C4-2B (cell line): ENCODE data around the gene PRMT2.

ENCODE experiments used
- CTCF ChIP-seq: fragments of 450-650 bp; conservative IDR thresholded peaks from 2 replicates; pipeline ENCODE4 v1.5.1; 2017; ENCODE audit warnings: mild to moderate bottlenecking
- ZFX ChIP-seq: fragments of 450-650 bp; IDR thresholded peaks from 2 replicates; pipeline ENCODE4 v1.6.1; 2017

GRCh38 chr21:46606427-46606813, 29.1 kb upstream of the PRMT2 start:
- TF ChIP-seq CTCF: no peak
- TF ChIP-seq ZFX: no peak
